Mesothelial cell of epicardium (in vitro differentiated cells): ENCODE results near the gene COL25A1. TPM values are rescaled to one million over a fixed set of nuclear protein-coding genes. Genes with fewer than 3 reads are reported as not detected.
"Not testable (repeated sequence)": the region's sequence is repeated elsewhere in the genome, so short reads cannot be mapped to it uniquely, and the experiment has no call there.

Experiments used
- DNase-seq, 2 experiments: peaks; one replicate each; pipeline ENCODE4 v3.0.0; 2021; ENCODE audit warnings: low spot score in 2 of 2; ENCODE audit not compliant: unreplicated experiment in 2 of 2
- H3K27ac Mint-ChIP-seq: 2 replicates; pipeline ENCODE4 v1.8.0; 2021; ENCODE audit warnings: mixed read lengths
- H3K27me3 Mint-ChIP-seq: 2 replicates; pipeline ENCODE4 v1.8.0; 2021; ENCODE audit warnings: low read depth, mixed read lengths
- H3K36me3 Mint-ChIP-seq: 2 replicates; pipeline ENCODE4 v1.8.0; 2021; ENCODE audit warnings: mixed read lengths
- H3K4me1 Mint-ChIP-seq: 2 replicates; pipeline ENCODE4 v1.8.0; 2021; ENCODE audit warnings: mixed read lengths
- H3K4me3 Mint-ChIP-seq: 2 replicates; pipeline ENCODE4 v1.8.0; 2021; ENCODE audit warnings: mild to moderate bottlenecking, moderate library complexity, mixed read lengths
- H3K9me3 Mint-ChIP-seq: 2 replicates; pipeline ENCODE4 v1.8.0; 2021; ENCODE audit warnings: mixed read lengths
- CTCF ChIP-seq: fragments of 200-600 bp; sonication (generic); IDR thresholded peaks from one replicate; pipeline ENCODE4 v1.5.0; 2021; ENCODE audit warnings: antibody characterized with exemption; ENCODE audit not compliant: unreplicated experiment
- total RNA-seq: library from RNA; stranded (reverse); gene quantifications from 3 replicates; pipeline ENCODE4 v1.2.1, GENCODE V29; 2021

Gene COL25A1
- total RNA-seq, 1 donor from 2014 or later, result 56.7 TPM

GRCh38 chr4:108940149-108940548, 362.3 kb downstream of the COL25A1 start:
- Mint-ChIP-seq H3K4me3 (no peak overlapping the region), H3K4me1 (peaks cover 17% of the 10 kb centered on the region), H3K9me3 (no peaks in the 10 kb centered on the region), H3K27me3 (no peaks in the 10 kb centered on the region), H3K27ac (no peak overlapping the region), H3K36me3 (no peaks in the 10 kb centered on the region)
- DNase-seq, result no peak
- no peak for TF ChIP-seq CTCF

GRCh38 chr4:108937066-108937465, 365.4 kb downstream of the COL25A1 start:
- H3K36me3 Mint-ChIP-seq, result no peaks in the 10 kb centered on the region
- no peak for TF ChIP-seq CTCF
- no peak for DNase-seq

GRCh38 chr4:108933925-108934324, 368.5 kb downstream of the COL25A1 start:
- H3K9me3 Mint-ChIP-seq, H3K36me3 Mint-ChIP-seq, H3K4me3 Mint-ChIP-seq, H3K27me3 Mint-ChIP-seq, H3K4me1 Mint-ChIP-seq, DNase-seq, H3K27ac Mint-ChIP-seq: not testable (repeated sequence)

More at GRCh38 chr4:108937066-108937465, 365.4 kb downstream of the COL25A1 start:
- H3K27me3 Mint-ChIP-seq, result no peaks in the 10 kb centered on the region
- no peak overlapping the region for H3K4me3 Mint-ChIP-seq
- no peaks in the 10 kb centered on the region for H3K9me3 Mint-ChIP-seq
- no peak overlapping the region for H3K27ac Mint-ChIP-seq
- peaks cover 11% of the 10 kb centered on the region for H3K4me1 Mint-ChIP-seq

GRCh38 chr4:108933046-108933445, 369.4 kb downstream of the COL25A1 start:
- H3K4me1 Mint-ChIP-seq, result peaks cover 9% of the 10 kb centered on the region
- no peak for TF ChIP-seq CTCF
- no peaks in the 10 kb centered on the region for H3K9me3 Mint-ChIP-seq
- H3K4me3 Mint-ChIP-seq, result no peak overlapping the region
- DNase-seq, result no peak
- H3K27me3 Mint-ChIP-seq, result no peaks in the 10 kb centered on the region
- no peaks in the 10 kb centered on the region for H3K36me3 Mint-ChIP-seq
- H3K27ac Mint-ChIP-seq, result no peak overlapping the region

GRCh38 chr4:108931926-108932325, 370.5 kb downstream of the COL25A1 start:
- Mint-ChIP-seq H3K36me3 (no peaks in the 10 kb centered on the region), H3K9me3 (no peaks in the 10 kb centered on the region), H3K27me3 (no peaks in the 10 kb centered on the region), H3K4me1 (peaks cover 10% of the 10 kb centered on the region), H3K27ac (no peak overlapping the region), H3K4me3 (no peak overlapping the region)
- no peak for TF ChIP-seq CTCF
- no peak for DNase-seq

- Mint-ChIP-seq H3K4me3 (no peak overlapping the region), H3K9me3 (no peaks in the 10 kb centered on the region), H3K27ac (no peak overlapping the region), H3K36me3 (no peaks in the 10 kb centered on the region), H3K4me1 (peaks cover 14% of the 10 kb centered on the region), H3K27me3 (no peaks in the 10 kb centered on the region)
- TF ChIP-seq CTCF, result no peak
- DNase-seq, result no peak
Observed at GRCh38 chr4:108930186-108930585, 372.3 kb downstream of the COL25A1 start.
